ENCODE results near the gene PNPLA6.

GRCh38 chr19:7554565-7554964 lies 19.0 kb downstream of the PNPLA6 start:
- TF ChIP-seq CTCF (IDR thresholded peaks at IDR 0.05; ENCODE audit: low read depth, low read length, poor library complexity, severe bottlenecking): no peak
- no peak for TF ChIP-seq EZH2phosphoT487 (IDR thresholded peaks at IDR 0.05; ENCODE audit: borderline replicate concordance, low read length)
